ENCODE data around the gene RBFA. TPM values are rescaled to one million over a fixed set of nuclear protein-coding genes. Genes with fewer than 3 reads are reported as not detected.

The RBFA gene
- total and polyA plus RNA-seq, 10 of the 15 experiments (the other 5 are each of a cell fraction or from before 2014, with no cell fraction given) = 7.2 to 56.0 (median 37.7) TPM

DNA sequence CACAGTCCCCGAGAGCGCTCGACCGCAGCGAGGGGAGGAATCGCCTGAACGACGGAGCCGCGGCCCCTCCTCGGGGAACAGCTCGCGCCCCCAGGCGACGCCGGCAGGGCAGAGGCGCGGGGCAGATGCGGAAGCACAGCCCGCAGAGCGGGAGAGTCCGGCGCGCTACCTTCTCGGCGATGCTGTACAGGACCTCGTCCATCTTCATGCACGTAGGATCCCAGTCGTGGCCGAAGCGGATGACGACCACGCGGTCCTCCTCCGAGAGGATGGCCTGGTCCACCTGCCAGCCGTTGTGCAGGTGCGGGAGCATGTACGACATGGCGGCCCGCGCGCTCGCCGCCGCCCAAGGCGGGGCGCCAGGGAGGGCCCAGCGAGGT, 46.2 kb upstream of the RBFA start (continued):
- TF ChIP-seq, protein P1, sequence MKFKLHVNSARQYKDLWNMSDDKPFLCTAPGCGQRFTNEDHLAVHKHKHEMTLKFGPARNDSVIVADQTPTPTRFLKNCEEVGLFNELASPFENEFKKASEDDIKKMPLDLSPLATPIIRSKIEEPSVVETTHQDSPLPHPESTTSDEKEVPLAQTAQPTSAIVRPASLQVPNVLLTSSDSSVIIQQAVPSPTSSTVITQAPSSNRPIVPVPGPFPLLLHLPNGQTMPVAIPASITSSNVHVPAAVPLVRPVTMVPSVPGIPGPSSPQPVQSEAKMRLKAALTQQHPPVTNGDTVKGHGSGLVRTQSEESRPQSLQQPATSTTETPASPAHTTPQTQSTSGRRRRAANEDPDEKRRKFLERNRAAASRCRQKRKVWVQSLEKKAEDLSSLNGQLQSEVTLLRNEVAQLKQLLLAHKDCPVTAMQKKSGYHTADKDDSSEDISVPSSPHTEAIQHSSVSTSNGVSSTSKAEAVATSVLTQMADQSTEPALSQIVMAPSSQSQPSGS (IDR thresholded peaks at IDR 0.05; ENCODE audit: low read length) = no peak
- TF ChIP-seq, protein P2, sequence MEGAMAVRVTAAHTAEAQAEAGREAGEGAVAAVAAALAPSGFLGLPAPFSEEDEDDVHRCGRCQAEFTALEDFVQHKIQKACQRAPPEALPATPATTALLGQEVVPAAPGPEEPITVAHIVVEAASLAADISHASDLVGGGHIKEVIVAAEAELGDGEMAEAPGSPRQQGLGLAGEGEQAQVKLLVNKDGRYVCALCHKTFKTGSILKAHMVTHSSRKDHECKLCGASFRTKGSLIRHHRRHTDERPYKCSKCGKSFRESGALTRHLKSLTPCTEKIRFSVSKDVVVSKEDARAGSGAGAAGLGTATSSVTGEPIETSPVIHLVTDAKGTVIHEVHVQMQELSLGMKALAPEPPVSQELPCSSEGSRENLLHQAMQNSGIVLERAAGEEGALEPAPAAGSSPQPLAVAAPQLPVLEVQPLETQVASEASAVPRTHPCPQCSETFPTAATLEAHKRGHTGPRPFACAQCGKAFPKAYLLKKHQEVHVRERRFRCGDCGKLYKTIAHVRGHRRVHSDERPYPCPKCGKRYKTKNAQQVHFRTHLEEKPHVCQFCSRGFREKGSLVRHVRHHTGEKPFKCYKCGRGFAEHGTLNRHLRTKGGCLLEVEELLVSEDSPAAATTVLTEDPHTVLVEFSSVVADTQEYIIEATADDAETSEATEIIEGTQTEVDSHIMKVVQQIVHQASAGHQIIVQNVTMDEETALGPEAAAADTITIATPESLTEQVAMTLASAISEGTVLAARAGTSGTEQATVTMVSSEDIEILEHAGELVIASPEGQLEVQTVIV (IDR thresholded peaks at IDR 0.05; ENCODE audit: borderline replicate concordance, partially characterized antibody) = peak; percentile 30
- TF ChIP-seq BCL11A (IDR thresholded peaks at IDR 0.05; ENCODE audit: low read depth, low read length) (0 out of 2 replicates have a peak, but pooled peaks have one; percentile 24), POLR2AphosphoS2 (IDR thresholded peaks at IDR 0.05; ENCODE audit: low read depth, low read length) (peak; percentile 27; the same call in 1 of the 2 replicates), MEF2B (IDR thresholded peaks at IDR 0.05; ENCODE audit: partially characterized antibody, poor library complexity, severe bottlenecking) (peak; percentile 38), YY1 (IDR thresholded peaks at IDR 0.05; ENCODE audit: low read depth, low read length) (peak; percentile 60), BMI1 (IDR thresholded peaks at IDR 0.05; ENCODE audit: borderline replicate concordance) (no peak), SREBF1 (IDR thresholded peaks at IDR 0.05; ENCODE audit: low read length) (no peak), IRF4 (IDR thresholded peaks at IDR 0.05; ENCODE audit: low read depth, low read length) (0 out of 2 replicates have a peak, but pooled peaks have one; percentile 16), EGR1 (IDR thresholded peaks at IDR 0.05; ENCODE audit: borderline replicate concordance in 1 of 2, low read depth in 2 of 2, low read length in 2 of 2) (no peak; a peak in 1 of 3 replicates), CBFB (IDR thresholded peaks at IDR 0.05; ENCODE audit: low read depth) (no peak)
- TF ChIP-seq, protein P3, sequence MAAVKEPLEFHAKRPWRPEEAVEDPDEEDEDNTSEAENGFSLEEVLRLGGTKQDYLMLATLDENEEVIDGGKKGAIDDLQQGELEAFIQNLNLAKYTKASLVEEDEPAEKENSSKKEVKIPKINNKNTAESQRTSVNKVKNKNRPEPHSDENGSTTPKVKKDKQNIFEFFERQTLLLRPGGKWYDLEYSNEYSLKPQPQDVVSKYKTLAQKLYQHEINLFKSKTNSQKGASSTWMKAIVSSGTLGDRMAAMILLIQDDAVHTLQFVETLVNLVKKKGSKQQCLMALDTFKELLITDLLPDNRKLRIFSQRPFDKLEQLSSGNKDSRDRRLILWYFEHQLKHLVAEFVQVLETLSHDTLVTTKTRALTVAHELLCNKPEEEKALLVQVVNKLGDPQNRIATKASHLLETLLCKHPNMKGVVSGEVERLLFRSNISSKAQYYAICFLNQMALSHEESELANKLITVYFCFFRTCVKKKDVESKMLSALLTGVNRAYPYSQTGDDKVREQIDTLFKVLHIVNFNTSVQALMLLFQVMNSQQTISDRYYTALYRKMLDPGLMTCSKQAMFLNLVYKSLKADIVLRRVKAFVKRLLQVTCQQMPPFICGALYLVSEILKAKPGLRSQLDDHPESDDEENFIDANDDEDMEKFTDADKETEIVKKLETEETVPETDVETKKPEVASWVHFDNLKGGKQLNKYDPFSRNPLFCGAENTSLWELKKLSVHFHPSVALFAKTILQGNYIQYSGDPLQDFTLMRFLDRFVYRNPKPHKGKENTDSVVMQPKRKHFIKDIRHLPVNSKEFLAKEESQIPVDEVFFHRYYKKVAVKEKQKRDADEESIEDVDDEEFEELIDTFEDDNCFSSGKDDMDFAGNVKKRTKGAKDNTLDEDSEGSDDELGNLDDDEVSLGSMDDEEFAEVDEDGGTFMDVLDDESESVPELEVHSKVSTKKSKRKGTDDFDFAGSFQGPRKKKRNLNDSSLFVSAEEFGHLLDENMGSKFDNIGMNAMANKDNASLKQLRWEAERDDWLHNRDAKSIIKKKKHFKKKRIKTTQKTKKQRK (IDR thresholded peaks at IDR 0.05; ENCODE audit: low read depth, low read length) = no peak
- TF ChIP-seq, protein P4, sequence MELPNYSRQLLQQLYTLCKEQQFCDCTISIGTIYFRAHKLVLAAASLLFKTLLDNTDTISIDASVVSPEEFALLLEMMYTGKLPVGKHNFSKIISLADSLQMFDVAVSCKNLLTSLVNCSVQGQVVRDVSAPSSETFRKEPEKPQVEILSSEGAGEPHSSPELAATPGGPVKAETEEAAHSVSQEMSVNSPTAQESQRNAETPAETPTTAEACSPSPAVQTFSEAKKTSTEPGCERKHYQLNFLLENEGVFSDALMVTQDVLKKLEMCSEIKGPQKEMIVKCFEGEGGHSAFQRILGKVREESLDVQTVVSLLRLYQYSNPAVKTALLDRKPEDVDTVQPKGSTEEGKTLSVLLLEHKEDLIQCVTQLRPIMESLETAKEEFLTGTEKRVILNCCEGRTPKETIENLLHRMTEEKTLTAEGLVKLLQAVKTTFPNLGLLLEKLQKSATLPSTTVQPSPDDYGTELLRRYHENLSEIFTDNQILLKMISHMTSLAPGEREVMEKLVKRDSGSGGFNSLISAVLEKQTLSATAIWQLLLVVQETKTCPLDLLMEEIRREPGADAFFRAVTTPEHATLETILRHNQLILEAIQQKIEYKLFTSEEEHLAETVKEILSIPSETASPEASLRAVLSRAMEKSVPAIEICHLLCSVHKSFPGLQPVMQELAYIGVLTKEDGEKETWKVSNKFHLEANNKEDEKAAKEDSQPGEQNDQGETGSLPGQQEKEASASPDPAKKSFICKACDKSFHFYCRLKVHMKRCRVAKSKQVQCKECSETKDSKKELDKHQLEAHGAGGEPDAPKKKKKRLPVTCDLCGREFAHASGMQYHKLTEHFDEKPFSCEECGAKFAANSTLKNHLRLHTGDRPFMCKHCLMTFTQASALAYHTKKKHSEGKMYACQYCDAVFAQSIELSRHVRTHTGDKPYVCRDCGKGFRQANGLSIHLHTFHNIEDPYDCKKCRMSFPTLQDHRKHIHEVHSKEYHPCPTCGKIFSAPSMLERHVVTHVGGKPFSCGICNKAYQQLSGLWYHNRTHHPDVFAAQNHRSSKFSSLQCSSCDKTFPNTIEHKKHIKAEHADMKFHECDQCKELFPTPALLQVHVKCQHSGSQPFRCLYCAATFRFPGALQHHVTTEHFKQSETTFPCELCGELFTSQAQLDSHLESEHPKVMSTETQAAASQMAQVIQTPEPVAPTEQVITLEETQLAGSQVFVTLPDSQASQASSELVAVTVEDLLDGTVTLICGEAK (IDR thresholded peaks at IDR 0.05; ENCODE audit: borderline replicate concordance) = no peak

Data from GM12878 (cell line).